ENCODE data around the gene ELP4. TPM values are rescaled to one million over a fixed set of nuclear protein-coding genes. Genes with fewer than 3 reads are reported as not detected.

Gene ELP4
- total and polyA plus RNA-seq, 12 donors = 9.8 to 19.5 (median 15.9) TPM

DNA sequence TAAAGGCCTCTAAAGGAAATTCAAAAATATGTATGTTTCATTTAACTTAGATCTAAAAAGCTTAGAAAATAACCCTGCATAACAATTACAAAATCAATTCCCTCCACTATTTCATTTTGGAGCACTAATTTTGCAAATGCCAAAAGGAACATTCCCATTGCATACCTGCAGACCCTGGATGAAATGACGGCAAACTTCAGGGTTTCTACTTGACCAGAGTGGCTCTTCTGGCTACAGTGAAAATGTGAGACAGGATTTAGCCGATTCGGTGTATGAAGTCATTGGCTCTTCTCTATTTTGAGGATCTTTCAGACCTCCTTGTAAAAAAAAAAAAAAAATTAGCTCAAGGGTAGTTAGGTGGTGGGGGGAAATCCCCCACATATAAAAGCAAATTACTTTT lies 257.5 kb downstream of the ELP4 start:
- intact Hi-C loops (cut with DNase I) = no loop called here
- no peak for ATAC-seq

DNA sequence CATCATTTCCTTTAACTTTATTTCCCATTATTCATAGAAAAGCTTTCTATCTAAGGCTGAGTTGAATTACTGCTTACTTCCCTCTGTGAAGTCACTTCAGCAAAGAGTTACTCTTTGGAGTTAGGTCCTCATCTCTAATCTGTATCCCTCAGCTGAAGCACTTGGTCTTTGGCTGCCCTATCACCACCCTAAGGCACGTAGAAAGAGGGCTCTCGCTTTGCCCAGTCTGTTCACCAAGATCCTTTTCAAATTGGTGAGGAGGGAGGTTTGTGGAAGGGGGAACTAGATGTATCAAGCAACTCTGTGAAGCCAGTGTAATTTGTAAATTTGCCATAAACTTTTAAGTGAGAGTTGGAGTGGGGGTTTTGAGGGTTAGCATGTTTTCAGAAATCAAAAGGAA lies 258.1 kb downstream of the ELP4 start:
- DNase-seq (no peak), ATAC-seq (no peak)
- WGBS, 2 donors = 92 to 94% methylated on average over 2 of the region's 2 CpGs
- Histone ChIP-seq H3K27me3 (peaks cover 0 to 8% (median 0%) of the 10 kb centered on the region in 7 donors), H3K4me3 (no peak overlapping the region), H3K4me1 (peaks cover 0 to 5% (median 0%) of the 10 kb centered on the region in 9 donors), H3K9me3 (no peaks in the 10 kb centered on the region), H3K27ac (no peak overlapping the region), H3K36me3 (no peaks in the 10 kb centered on the region)
- intact Hi-C loops (cut with DNase I) = no loop called here
- no peak for TF ChIP-seq CTCF (IDR thresholded peaks at IDR 0.05)

More for the DNA sequence above, 257.5 kb downstream of the ELP4 start:
- no peak for DNase-seq
- Histone ChIP-seq H3K27me3 (peaks cover 0 to 8% (median 0%) of the 10 kb centered on the region in 7 donors), H3K9me3 (no peaks in the 10 kb centered on the region), H3K4me3 (no peak overlapping the region), H3K27ac (no peak overlapping the region), H3K36me3 (no peaks in the 10 kb centered on the region), H3K4me1 (peaks cover 0 to 2% (median 0%) of the 10 kb centered on the region in 9 donors)
- no peak for TF ChIP-seq CTCF (IDR thresholded peaks at IDR 0.05)
- WGBS, 2 donors = 96 to 99% methylated on average over 3 of the region's 3 CpGs

GRCh38 chr11:31768749-31769640 lies 259.4 kb downstream of the ELP4 start:
- ATAC-seq = no peak

More at GRCh38 chr11:31768749-31769640, 259.4 kb downstream of the ELP4 start:
- Histone ChIP-seq H3K4me1 (peaks cover 0 to 5% (median 0%) of the 10 kb centered on the region in 9 donors), H3K4me3 (no peak overlapping the region), H3K36me3 (no peaks in the 10 kb centered on the region), H3K27ac (no peak overlapping the region), H3K27me3 (peaks cover 0 to 6% (median 0%) of the 10 kb centered on the region in 7 donors), H3K9me3 (no peaks in the 10 kb centered on the region)
- TF ChIP-seq CTCF (IDR thresholded peaks at IDR 0.05) = no peak
- intact Hi-C loops (cut with DNase I) = no loop called here
- no peak for DNase-seq
- 87% methylated on average over 9 of the region's 9 CpGs for WGBS, 2 donors
